Upper lobe of left lung (tissue), 6 donors: ENCODE results near the gene PRICKLE4. TPM values are rescaled to one million over a fixed set of nuclear protein-coding genes. Genes with fewer than 3 reads are reported as not detected.

Experiments
- ATAC-seq, 2 donors: fragments of 200-7000 bp; cut with Tn5 transposase; one replicate each; pipeline ENCODE4 v1.9.1; 2022; ENCODE audit warnings: mild to moderate bottlenecking in 2 of 2, moderate library complexity in 2 of 2; ENCODE audit not compliant: low FRiP score in 2 of 2
- DNase-seq, 2 donors: peaks; one replicate each; pipeline ENCODE4 v3.0.0-alpha.2; 2019 to 2020
- H3K27ac ChIP-seq, 4 donors: fragments of 200-600 bp; sonication (generic); one replicate each; pipeline ENCODE4 v1.5.1; 2016 to 2019
- H3K27me3 ChIP-seq, 4 donors: fragments of 200-600 bp; sonication (generic); one replicate each; pipeline ENCODE4 v1.5.1; 2017 to 2019
- H3K36me3 ChIP-seq, 4 donors: fragments of 200-600 bp; sonication (generic); one replicate each; pipeline ENCODE4 v1.5.1; 2016 to 2019
- H3K4me1 ChIP-seq, 4 donors: fragments of 200-600 bp; sonication (generic); one replicate each; pipeline ENCODE4 v1.5.1; 2018 to 2019
- H3K4me3 ChIP-seq, 4 donors: fragments of 200-600 bp; sonication (generic); one replicate each; pipeline ENCODE4 v1.5.1; 2017 to 2019; ENCODE audit warnings: mild to moderate bottlenecking in 2 of 4, moderate library complexity in 1 of 4
- H3K9me3 ChIP-seq, 4 donors: fragments of 200-600 bp; sonication (generic); one replicate each; pipeline ENCODE4 v1.5.1; 2018 to 2019
- CTCF ChIP-seq, 6 experiments: fragments of 450-650 bp in 4 of 6; fragments of 200-600 bp in 2 of 6; sonication (generic) in 2 of 6; IDR thresholded peaks; one replicate each; pipeline ENCODE4 v1.5.1; 2016 to 2019; ENCODE audit warnings: antibody characterized with exemption in 6 of 6
- EP300 ChIP-seq, 4 donors: sonication (generic); formaldehyde crosslinking; IDR thresholded peaks; one replicate each; pipeline ENCODE4 v1.5.1; 2017; ENCODE audit warnings: antibody characterized with exemption in 4 of 4, control low read depth in 2 of 4
- POLR2A ChIP-seq, 4 donors: fragments of 450-650 bp; IDR thresholded peaks; one replicate each; pipeline ENCODE4 v1.5.1; 2016 to 2017; ENCODE audit warnings: antibody characterized with exemption in 4 of 4, mild to moderate bottlenecking in 2 of 4
- POLR2AphosphoS5 ChIP-seq, 2 donors: sonication (generic); formaldehyde crosslinking; IDR thresholded peaks; one replicate each; pipeline ENCODE4 v1.5.1; 2017; ENCODE audit warnings: antibody characterized with exemption in 2 of 2
- WGBS, 2 donors: methylation state at CpG; one replicate each; pipeline ENCODE4 v1.1.5; 2017 to 2018; 5-methylcytosine and 5-hydroxymethylcytosine counted together
- total RNA-seq, 6 donors: library from RNA; depleted of rRNA in 4 of 6; stranded (reverse); fragments of >200 nt in 4 of 6; gene quantifications; one replicate each; pipeline versions ENCODE4 v1.1.0 to v1.2.1, GENCODE V29; 2016 to 2021
- donor health status: DM: no; HTN: no; CAD: no; lungs with moderate emphysema.
- donor health status: DM: no; HTN: yes; CAD: no; lungs with severe emphysema.

PRICKLE4 gene
- total RNA-seq, 6 donors from 2014 or later, result 9.3 to 133 (median 14.6) TPM

- Histone ChIP-seq H3K4me1 (peaks cover 41 to 64% (median 45%) of the 10 kb centered on the region in 4 donors), H3K36me3 (peaks cover 5 to 38% (median 17%) of the 10 kb centered on the region in 4 donors), H3K27ac (peak within 1 kb of the TSS; percentile 86 to 97 (median 94)), H3K9me3 (no peaks in the 10 kb centered on the region), H3K4me3 (peak within 1 kb of the TSS; percentile 64 to 84 (median 80)), H3K27me3 (no peaks in the 10 kb centered on the region)
- 0% methylated on average over 30 to 38 of the region's 55 CpGs for WGBS, 2 donors
- peak; percentile 96 to 97 for DNase-seq
- ATAC-seq, result peak; percentile 95 to 96
- TF ChIP-seq EP300 (IDR thresholded peaks at IDR 0.05) (peak in 1 of 4 donors; percentile 40), POLR2AphosphoS5 (IDR thresholded peaks at IDR 0.05) (peak; percentile 96 to 97), CTCF (IDR thresholded peaks at IDR 0.05) (peak; percentile 87 to 99 (median 98)), POLR2A (IDR thresholded peaks at IDR 0.05) (peak in 2 of 4 donors; percentile 84 to 94)
These were observed 6.8 kb downstream of the PRICKLE4 start, which contains the start of gene TOMM6 for GRCh38 chr6:41787219-41787917. TSS of gene TOMM6 (plus strand) at chr6:41787694. CDS start at chr6:41787698, 4 bp downstream.

- Histone ChIP-seq H3K9me3 (no peaks in the 10 kb centered on the region), H3K4me3 (no peak overlapping the region), H3K27ac (no peak overlapping the region), H3K4me1 (peaks cover 31 to 44% (median 40%) of the 10 kb centered on the region in 4 donors), H3K27me3 (no peaks in the 10 kb centered on the region), H3K36me3 (peaks cover 5 to 36% (median 20%) of the 10 kb centered on the region in 4 donors)
- DNase-seq, result no peak
- WGBS, 2 donors, result 67 to 76% methylated on average over 3 of the region's 3 CpGs
- TF ChIP-seq CTCF (IDR thresholded peaks at IDR 0.05), result no peak
- no peak for ATAC-seq
These were observed 8.8 kb downstream of the PRICKLE4 start for GRCh38 chr6:41789390-41789724.

- no peak for DNase-seq
- ATAC-seq, result no peak
- Histone ChIP-seq H3K27ac (no peak overlapping the region), H3K27me3 (no peaks in the 10 kb centered on the region), H3K9me3 (no peaks in the 10 kb centered on the region), H3K36me3 (peaks cover 5 to 43% (median 21%) of the 10 kb centered on the region in 4 donors), H3K4me3 (no peak overlapping the region), H3K4me1 (peaks cover 24 to 37% (median 33%) of the 10 kb centered on the region in 4 donors)
- TF ChIP-seq POLR2A (IDR thresholded peaks at IDR 0.05) (no peak), EP300 (IDR thresholded peaks at IDR 0.05) (no peak), CTCF (IDR thresholded peaks at IDR 0.05) (no peak), POLR2AphosphoS5 (IDR thresholded peaks at IDR 0.05) (no peak)
- 100% methylated on average over 1 of the region's 1 CpG for WGBS, 2 donors
These were observed 9.5 kb downstream of the PRICKLE4 start for GRCh38 chr6:41790045-41790444.

- 83 to 84% methylated on average over 1 of the region's 1 CpG for WGBS, 2 donors
- H3K36me3 ChIP-seq, result peaks cover 5 to 55% (median 26%) of the 10 kb centered on the region in 4 donors
- no peak for DNase-seq
These were observed 10.7 kb downstream of the PRICKLE4 start for GRCh38 chr6:41791305-41791704.

More at GRCh38 chr6:41791305-41791704, 10.7 kb downstream of the PRICKLE4 start:
- no peaks in the 10 kb centered on the region for H3K27me3 ChIP-seq
- peaks cover 12 to 24% (median 21%) of the 10 kb centered on the region in 4 donors for H3K4me1 ChIP-seq
- H3K27ac ChIP-seq, result no peak overlapping the region
- no peak for ATAC-seq
- no peak overlapping the region for H3K4me3 ChIP-seq
- no peaks in the 10 kb centered on the region for H3K9me3 ChIP-seq
- TF ChIP-seq EP300 (IDR thresholded peaks at IDR 0.05) (no peak), POLR2AphosphoS5 (IDR thresholded peaks at IDR 0.05) (no peak), CTCF (IDR thresholded peaks at IDR 0.05) (no peak), POLR2A (IDR thresholded peaks at IDR 0.05) (no peak)
